Heart left ventricle (tissue), 16 donors: Measurements from ENCODE around the gene MB21D2. TPM values are rescaled to one million over a fixed set of nuclear protein-coding genes. Genes with fewer than 3 reads are reported as not detected.
A peak's percentile ranks its signal among the peaks of the same experiment; 100 is the strongest.

Experiments used
- ATAC-seq, 4 donors: fragments of 200-7000 bp; cut with Tn5 transposase; one replicate each; pipeline ENCODE4 v1.9.1; 2020 to 2022; ENCODE audit warnings: moderate library complexity in 4 of 4, mild to moderate bottlenecking in 3 of 4, moderate number of reproducible peaks in 1 of 4
- DNase-seq, 5 donors: peaks; one replicate each; pipeline ENCODE4 v3.0.0-alpha.2; 2020
- H3K27ac ChIP-seq, 12 donors: fragments of 200-600 bp; sonication (generic) in 4 of 12; one replicate each; pipeline versions ENCODE4 v1.5.0 to v1.8.0; 2016 to 2022; ENCODE audit warnings: mild to moderate bottlenecking in 2 of 12
- H3K27me3 ChIP-seq, 9 donors: fragments of 200-600 bp; sonication (generic) in 2 of 9; one replicate each; pipeline versions ENCODE4 v1.5.1 to v1.8.0; 2016 to 2022; ENCODE audit warnings: mild to moderate bottlenecking in 3 of 9
- H3K36me3 ChIP-seq, 9 donors: fragments of 200-600 bp; sonication (generic) in 2 of 9; one replicate each; pipeline versions ENCODE4 v1.5.0 to v1.8.0; 2018 to 2022; ENCODE audit warnings: mild to moderate bottlenecking in 2 of 9
- H3K4me1 ChIP-seq, 12 donors: fragments of 200-600 bp; sonication (generic) in 4 of 12; one replicate each; pipeline versions ENCODE4 v1.5.0 to v1.8.0; 2016 to 2022; ENCODE audit warnings: mild to moderate bottlenecking in 3 of 12
- H3K4me3 ChIP-seq, 12 donors: fragments of 200-600 bp; sonication (generic) in 4 of 12; one replicate each; pipeline versions ENCODE4 v1.5.0 to v1.8.0; 2017 to 2022; ENCODE audit warnings: mild to moderate bottlenecking in 9 of 12, moderate library complexity in 4 of 12
- H3K9me3 ChIP-seq, 12 donors: fragments of 200-600 bp; sonication (generic) in 4 of 12; one replicate each; pipeline versions ENCODE4 v1.5.0 to v1.8.0; 2016 to 2022; ENCODE audit warnings: mild to moderate bottlenecking in 1 of 12
- CTCF ChIP-seq, 12 donors: fragments of 200-600 bp; sonication (generic) in 4 of 12; IDR thresholded peaks; one replicate each; pipeline versions ENCODE4 v1.5.0 to v1.8.0; 2018 to 2022; ENCODE audit warnings: antibody characterized with exemption in 12 of 12, mild to moderate bottlenecking in 5 of 12
- POLR2A ChIP-seq, 2 donors: fragments of 450-650 bp; IDR thresholded peaks; one replicate each; pipeline ENCODE4 v1.6.1; 2017; ENCODE audit warnings: antibody characterized with exemption in 2 of 2, mild to moderate bottlenecking in 2 of 2, moderate library complexity in 2 of 2
- WGBS, 4 donors: extraction: QIAGEN DNeasy Blood & Tissue Kit in 2 of 4; methylation state at CpG; one replicate each; pipeline versions ENCODE4 v1.1.5 to v1.1.7; 2013 to 2018; 5-methylcytosine and 5-hydroxymethylcytosine counted together
- intact Hi-C, 10 donors: fragments of 100-400 bp; cut with DNase I; formaldehyde crosslinking; loops; one replicate each; pipeline versions ENCODE4 v1.11.1 to v1.14.2; 2022
- polyA plus RNA-seq, 2 donors: library from polyadenylated mRNA; stranded (reverse); fragments of 200-250 nt; gene quantifications; one replicate each; pipeline ENCODE4 v1.2.3, GENCODE V29; 2013
- total RNA-seq, 9 donors: library from RNA; depleted of rRNA in 2 of 9; stranded (reverse); fragments of >200 nt in 2 of 9; fragmentation: NEBNext Ultra II Directional in 3 of 9; extraction: Animal tissue kit (Norgen Biotek cat#: 25700) in 3 of 9; gene quantifications; one replicate each; pipeline versions ENCODE4 v1.1.0 to v1.2.4, GENCODE V29; 2016 to 2023
- donor health status: ischemic (EF 13 %, LVEDD 7.1; RV severe dilation, severe dysfunction).
- donor health status: healthy with polysubstance abuse.
- donor health status: DM: no; HTN: yes; CAD: no.
- donor health status: DM: no; HTN: no; CAD: no.
- donor health status: ischemic (EF 25% LVEDD 6.9; RV normal size, moderate dysfunction).
- donor health status: ischemic (EF 25% LVEDD 5.7; RV mildly dilated, moderate dysfunction).
- donor health status: healthy.
- donor health status: DM: yes; HTN: yes; CAD: no.
- donor health status: ischemic (EF 35%, LVEDD 5.7; RV mildly dilated, moderate dysfunction).
- donor health status: nonischemic (EF 11% LVEDD 7.7; RV severe dilation, severe dysfunction).
- donor health status: DM: yes; HTN: yes; CAD: no.
- donor health status: PGD.
- donor health status: ischemic (EF 29% LVEDD 5.4; RV normal size, mild dysfunction).
- donor health status: nonischemic (EF 23%, LVEDD 6.1; RV moderate dilation, normal function).

MB21D2 gene
- total and polyA plus RNA-seq, 11 donors = 0.91 to 5.0 (median 3.1) TPM

GRCh38 chr3:192863091-192863420 lies 54.6 kb downstream of the MB21D2 start:
- no peaks in the 10 kb centered on the region for H3K27me3 ChIP-seq
- peaks cover 0 to 43% (median 24%) of the 10 kb centered on the region in 12 donors for H3K4me1 ChIP-seq
- ATAC-seq = peak in 1 of 4 donors; percentile 6
- TF ChIP-seq POLR2A (IDR thresholded peaks at IDR 0.05) (no peak), CTCF (IDR thresholded peaks at IDR 0.05) (no peak)
- DNase-seq = no peak
- peaks cover 0 to 6% (median 0%) of the 10 kb centered on the region in 12 donors for H3K9me3 ChIP-seq
- WGBS, 4 donors = 80 to 89% (median 85%) methylated on average over 4 of the region's 4 CpGs
- H3K27ac ChIP-seq = no peak overlapping the region
- no peaks in the 10 kb centered on the region for H3K36me3 ChIP-seq
- H3K4me3 ChIP-seq = no peak overlapping the region
- intact Hi-C loops = no loop called here

DNA sequence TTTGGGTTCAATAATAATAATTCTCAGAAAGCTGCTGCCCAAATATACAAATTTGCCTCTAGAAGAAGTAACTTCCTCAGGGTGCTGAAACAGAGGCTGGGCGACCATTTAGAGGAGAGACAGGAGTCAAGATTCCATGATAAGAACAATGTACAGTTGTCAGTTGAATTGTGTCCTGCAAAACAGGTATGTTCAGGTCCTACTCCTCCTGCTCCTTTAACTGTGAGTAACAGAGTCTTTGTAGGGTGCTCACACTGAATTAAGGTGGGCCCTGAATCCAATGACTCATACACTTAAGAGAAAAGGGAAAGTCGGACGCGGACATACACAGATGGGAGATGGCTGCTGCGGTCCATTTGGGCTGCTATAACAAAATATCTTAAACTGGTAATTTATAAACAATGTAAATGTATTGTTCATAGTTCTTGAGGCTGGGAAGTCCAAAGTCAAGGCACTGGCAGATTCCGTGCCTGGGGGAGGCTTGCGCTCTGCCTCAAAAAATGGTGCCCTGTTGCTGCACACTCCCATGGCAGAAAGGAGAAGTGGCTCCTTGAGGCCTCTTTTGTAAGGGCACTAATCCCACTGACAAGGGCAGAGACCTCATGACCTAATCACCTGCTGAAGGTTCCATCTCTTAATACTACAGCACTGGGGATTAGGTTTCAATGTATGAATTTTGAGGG lies 55.1 kb downstream of the MB21D2 start:
- Histone ChIP-seq H3K36me3 (no peaks in the 10 kb centered on the region), H3K27me3 (no peaks in the 10 kb centered on the region), H3K4me3 (no peak overlapping the region), H3K4me1 (peaks cover 0 to 42% (median 23%) of the 10 kb centered on the region in 12 donors), H3K27ac (no peak overlapping the region), H3K9me3 (peaks cover 0 to 6% (median 0%) of the 10 kb centered on the region in 12 donors)
- no peak for TF ChIP-seq CTCF (IDR thresholded peaks at IDR 0.05)
- TF ChIP-seq POLR2A (IDR thresholded peaks at IDR 0.05) = no peak
- no peak for DNase-seq
- 97 to 99% (median 98%) methylated on average over 7 of the region's 7 CpGs for WGBS, 4 donors
- ATAC-seq = no peak
- intact Hi-C loops = loop anchor here in 1 of 10 donors (1.0 kb wide), 1 partner anchor 38 kb away; no protein-coding TSS in a partner anchor

DNA sequence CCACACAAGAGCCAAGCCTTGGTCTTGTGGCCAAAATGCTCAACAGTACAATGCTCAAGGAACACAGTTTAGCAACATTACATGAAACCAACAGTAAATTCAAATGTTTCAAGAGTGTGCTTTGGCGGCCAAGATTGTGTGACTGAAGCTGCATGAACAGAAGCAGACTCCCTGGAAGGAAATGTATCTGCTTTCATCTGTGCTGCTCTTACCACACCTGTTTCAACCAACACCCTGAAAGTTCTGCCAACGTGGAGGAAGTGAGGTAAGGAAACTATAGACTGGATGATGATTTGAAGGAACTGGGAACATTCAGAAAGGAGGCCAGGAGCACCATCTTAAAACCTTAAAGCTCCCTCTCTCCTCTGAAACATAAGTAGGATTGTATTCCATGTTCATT lies 55.7 kb downstream of the MB21D2 start:
- no peaks in the 10 kb centered on the region for H3K36me3 ChIP-seq
- intact Hi-C loops = loop anchor here in 1 of 10 donors (1.0 kb wide), 1 partner anchor 38 kb away; no protein-coding TSS in a partner anchor
- peaks cover 0 to 6% (median 0%) of the 10 kb centered on the region in 12 donors for H3K9me3 ChIP-seq
- DNase-seq = no peak
- H3K4me1 ChIP-seq = peaks cover 0 to 39% (median 22%) of the 10 kb centered on the region in 12 donors
- WGBS, 4 donors = 87 to 93% (median 88%) methylated on average over 2 of the region's 2 CpGs
- no peak overlapping the region for H3K4me3 ChIP-seq
- no peak overlapping the region for H3K27ac ChIP-seq
- no peak for TF ChIP-seq CTCF (IDR thresholded peaks at IDR 0.05)
- no peak for TF ChIP-seq POLR2A (IDR thresholded peaks at IDR 0.05)
- no peaks in the 10 kb centered on the region for H3K27me3 ChIP-seq
- ATAC-seq = no peak

GRCh38 chr3:192860454-192860853 lies 57.2 kb downstream of the MB21D2 start:
- no peak overlapping the region for H3K4me3 ChIP-seq
- WGBS, 4 donors = 88 to 97% (median 91%) methylated on average over 2 of the region's 2 CpGs
- no peak overlapping the region for H3K27ac ChIP-seq
- no peak for DNase-seq
- H3K9me3 ChIP-seq = peaks cover 0 to 6% (median 0%) of the 10 kb centered on the region in 12 donors
- peaks cover 0 to 37% (median 22%) of the 10 kb centered on the region in 12 donors for H3K4me1 ChIP-seq
- no peak for ATAC-seq
- H3K36me3 ChIP-seq = no peaks in the 10 kb centered on the region
- H3K27me3 ChIP-seq = no peaks in the 10 kb centered on the region
- TF ChIP-seq POLR2A (IDR thresholded peaks at IDR 0.05) (no peak), CTCF (IDR thresholded peaks at IDR 0.05) (no peak)
- intact Hi-C loops = no loop called here
